Endothelial cell (in vitro differentiated cells): ENCODE measurements around the gene PTPA. TPM values are rescaled to one million over a fixed set of nuclear protein-coding genes. Genes with fewer than 3 reads are reported as not detected.
"Not testable (repeated sequence)": the region's sequence is repeated elsewhere in the genome, so short reads cannot be mapped to it uniquely, and the experiment has no call there.

ENCODE experiments used
- DNase-seq: peaks from one replicate; pipeline ENCODE4 v3.0.0; 2021; ENCODE audit warnings: low spot score
- H3K27ac Mint-ChIP-seq: one replicate; pipeline ENCODE4 v1.8.0; 2021; ENCODE audit warnings: mixed read lengths, inconsistent platforms; ENCODE audit not compliant: unreplicated experiment
- H3K27me3 Mint-ChIP-seq: one replicate; pipeline ENCODE4 v1.8.0; 2021; ENCODE audit warnings: mild to moderate bottlenecking, moderate library complexity, mixed read lengths, inconsistent platforms; ENCODE audit not compliant: unreplicated experiment
- H3K36me3 Mint-ChIP-seq: one replicate; pipeline ENCODE4 v1.8.0; 2021; ENCODE audit warnings: mild to moderate bottlenecking, low read depth, mixed read lengths, inconsistent platforms; ENCODE audit not compliant: unreplicated experiment
- H3K4me1 Mint-ChIP-seq: one replicate; pipeline ENCODE4 v1.8.0; 2021; ENCODE audit warnings: mild to moderate bottlenecking, mixed read lengths, inconsistent platforms; ENCODE audit not compliant: unreplicated experiment
- H3K4me3 Mint-ChIP-seq: one replicate; pipeline ENCODE4 v1.8.0; 2021; ENCODE audit warnings: mild to moderate bottlenecking, mixed read lengths, inconsistent platforms; ENCODE audit not compliant: unreplicated experiment
- H3K9me3 Mint-ChIP-seq: one replicate; pipeline ENCODE4 v1.8.0; 2021; ENCODE audit warnings: mixed read lengths, inconsistent platforms; ENCODE audit not compliant: unreplicated experiment
- total RNA-seq: library from RNA; stranded (reverse); fragmentation: NEBNext Ultra II Directional; extraction: Animal tissue kit (Norgen Biotek cat#: 25700); gene quantifications from one replicate; pipeline ENCODE4 v1.2.1, GENCODE V29; 2021; ENCODE audit not compliant: unreplicated experiment
- TF ChIP-seq, protein P1 (sequence below): fragments of 200-600 bp; sonication (generic); IDR thresholded peaks from one replicate; pipeline ENCODE4 v1.5.0; 2021; ENCODE audit warnings: antibody characterized with exemption; ENCODE audit not compliant: unreplicated experiment

Gene PTPA
- total RNA-seq, 1 donor from 2014 or later: 120 TPM

DNA sequence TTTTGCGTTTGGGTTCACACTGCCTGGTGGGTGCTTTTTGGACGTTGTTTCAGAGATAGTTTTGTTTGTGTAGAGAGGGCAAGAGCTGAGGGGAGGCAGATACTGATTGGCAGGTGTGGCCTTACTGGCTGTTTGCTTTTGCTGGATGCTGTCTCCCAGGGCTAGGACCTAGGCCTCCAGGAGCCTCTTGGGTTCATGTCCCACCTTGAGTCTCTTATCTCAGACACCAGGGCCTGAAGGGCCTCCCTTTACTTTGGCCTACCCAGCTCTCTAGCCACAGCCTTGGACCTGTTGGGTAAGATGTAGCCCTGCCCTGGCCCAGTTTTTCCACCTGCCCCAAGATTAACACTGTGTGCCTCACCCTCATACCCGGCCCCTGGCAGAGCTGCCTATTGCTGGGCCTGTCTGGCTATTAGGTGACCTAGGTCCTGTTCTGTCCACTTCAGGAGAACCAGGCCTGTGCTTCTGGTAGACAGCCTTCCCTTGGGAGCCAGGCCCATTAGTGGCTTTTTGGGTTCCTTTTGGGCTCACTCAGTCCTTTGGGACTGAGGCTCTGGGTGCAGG, 13.4 kb downstream of the PTPA start:
- Mint-ChIP-seq H3K4me1 (peaks cover 19% of the 10 kb centered on the region), H3K9me3 (no peaks in the 10 kb centered on the region), H3K36me3 (peaks cover 19% of the 10 kb centered on the region), H3K27ac (no peak overlapping the region), H3K4me3 (no peak overlapping the region), H3K27me3 (peaks cover 4% of the 10 kb centered on the region)
- no peak for DNase-seq
- TF ChIP-seq, protein P1, sequence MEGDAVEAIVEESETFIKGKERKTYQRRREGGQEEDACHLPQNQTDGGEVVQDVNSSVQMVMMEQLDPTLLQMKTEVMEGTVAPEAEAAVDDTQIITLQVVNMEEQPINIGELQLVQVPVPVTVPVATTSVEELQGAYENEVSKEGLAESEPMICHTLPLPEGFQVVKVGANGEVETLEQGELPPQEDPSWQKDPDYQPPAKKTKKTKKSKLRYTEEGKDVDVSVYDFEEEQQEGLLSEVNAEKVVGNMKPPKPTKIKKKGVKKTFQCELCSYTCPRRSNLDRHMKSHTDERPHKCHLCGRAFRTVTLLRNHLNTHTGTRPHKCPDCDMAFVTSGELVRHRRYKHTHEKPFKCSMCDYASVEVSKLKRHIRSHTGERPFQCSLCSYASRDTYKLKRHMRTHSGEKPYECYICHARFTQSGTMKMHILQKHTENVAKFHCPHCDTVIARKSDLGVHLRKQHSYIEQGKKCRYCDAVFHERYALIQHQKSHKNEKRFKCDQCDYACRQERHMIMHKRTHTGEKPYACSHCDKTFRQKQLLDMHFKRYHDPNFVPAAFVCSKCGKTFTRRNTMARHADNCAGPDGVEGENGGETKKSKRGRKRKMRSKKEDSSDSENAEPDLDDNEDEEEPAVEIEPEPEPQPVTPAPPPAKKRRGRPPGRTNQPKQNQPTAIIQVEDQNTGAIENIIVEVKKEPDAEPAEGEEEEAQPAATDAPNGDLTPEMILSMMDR: no peak

DNA sequence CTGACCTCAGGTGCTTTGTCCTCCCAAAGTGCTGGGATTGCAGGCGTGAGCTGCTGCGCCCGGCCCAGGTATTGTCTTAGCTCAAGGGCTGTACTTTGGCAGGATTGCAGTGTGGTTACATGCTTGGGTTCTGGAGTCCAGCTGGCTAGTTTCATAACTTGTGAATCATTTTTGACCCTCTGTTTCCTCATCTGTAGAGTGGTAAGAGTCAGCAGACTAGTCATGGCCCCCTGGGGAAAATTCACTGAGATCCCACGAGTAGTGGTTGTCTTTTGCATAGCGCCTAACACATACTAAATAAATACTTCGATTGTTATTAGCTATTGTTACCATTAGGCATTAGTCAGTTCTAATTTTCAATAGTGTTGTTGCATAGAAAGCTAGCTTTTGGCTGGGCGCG, 14.3 kb downstream of the PTPA start:
- H3K4me3 Mint-ChIP-seq: no peak overlapping the region
- peaks cover 19% of the 10 kb centered on the region for H3K36me3 Mint-ChIP-seq
- DNase-seq: no peak
- H3K27me3 Mint-ChIP-seq: peaks cover 4% of the 10 kb centered on the region
- TF ChIP-seq, protein P1: no peak
- H3K27ac Mint-ChIP-seq: no peak overlapping the region
- peaks cover 19% of the 10 kb centered on the region for H3K4me1 Mint-ChIP-seq
- no peaks in the 10 kb centered on the region for H3K9me3 Mint-ChIP-seq

DNA sequence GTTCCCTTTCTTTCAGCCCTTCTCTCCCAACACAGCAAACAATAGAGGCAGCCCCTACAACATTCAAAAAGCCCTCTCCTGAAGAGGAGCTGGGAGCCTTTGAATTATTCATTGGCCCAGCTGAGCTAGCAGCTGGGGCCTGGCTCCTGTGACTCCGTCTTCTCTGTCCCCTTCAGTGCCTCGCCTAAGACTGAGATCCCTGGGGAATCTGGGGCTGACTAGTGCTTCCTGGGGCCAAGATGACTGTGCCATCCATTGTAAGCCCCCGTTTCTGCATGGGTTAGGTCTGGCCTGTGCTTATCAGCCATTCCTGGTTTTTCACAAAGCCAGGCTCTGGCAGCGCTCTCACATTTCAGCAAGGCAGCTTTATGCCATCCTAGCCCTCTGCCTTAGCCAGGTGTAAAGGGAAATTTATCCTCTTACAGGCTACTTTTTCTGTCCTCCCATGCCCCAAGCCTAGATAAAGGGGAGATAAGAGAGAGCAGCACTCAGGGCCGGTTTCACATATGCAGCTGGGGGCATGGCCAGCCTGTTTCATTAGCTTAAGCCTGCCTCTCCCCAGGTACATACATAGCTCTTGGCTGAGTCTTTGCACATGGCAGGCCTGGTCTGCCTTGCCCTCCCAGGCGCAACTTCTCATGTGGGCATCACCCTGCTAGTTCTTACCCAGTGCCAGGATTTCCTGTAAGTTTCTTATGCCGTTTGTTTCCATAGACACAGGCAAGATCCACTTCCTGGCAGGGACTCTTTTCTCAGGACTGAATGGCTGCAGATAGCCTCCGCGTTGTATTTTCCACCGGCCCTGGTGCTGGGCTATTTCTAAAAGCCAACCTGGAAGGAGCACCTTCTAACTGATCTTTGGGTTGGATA, 15.8 kb downstream of the PTPA start:
- peaks cover 19% of the 10 kb centered on the region for H3K4me1 Mint-ChIP-seq
- peak overlapping the region; percentile 95 for H3K27ac Mint-ChIP-seq
- H3K9me3 Mint-ChIP-seq: no peaks in the 10 kb centered on the region
- DNase-seq: no peak
- H3K27me3 Mint-ChIP-seq: peaks cover 4% of the 10 kb centered on the region
- H3K4me3 Mint-ChIP-seq: peak overlapping the region; percentile 44
- peaks cover 12% of the 10 kb centered on the region for H3K36me3 Mint-ChIP-seq
- TF ChIP-seq, protein P1: no peak

DNA sequence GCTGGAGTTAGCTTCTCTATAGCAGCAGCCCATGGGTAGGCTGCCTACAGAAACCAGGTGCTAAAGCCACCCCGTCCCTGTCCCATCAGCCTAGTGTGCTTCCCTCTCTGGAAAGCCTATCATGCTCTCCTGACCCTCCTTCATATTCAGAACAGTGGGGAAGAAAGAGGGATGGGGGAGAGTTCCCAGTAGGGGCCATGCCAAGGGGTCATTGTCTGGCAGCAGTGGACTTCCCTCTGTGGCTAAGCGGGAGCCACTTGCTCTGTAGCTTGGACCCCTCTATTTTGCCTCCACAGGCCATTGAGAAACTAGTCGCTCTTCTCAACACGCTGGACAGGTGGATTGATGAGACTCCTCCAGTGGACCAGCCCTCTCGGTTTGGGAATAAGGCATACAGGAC, 17.5 kb downstream of the PTPA start:
- H3K4me1 Mint-ChIP-seq: peaks cover 19% of the 10 kb centered on the region
- no peak for DNase-seq
- H3K27me3 Mint-ChIP-seq: peaks cover 4% of the 10 kb centered on the region
- H3K9me3 Mint-ChIP-seq: no peaks in the 10 kb centered on the region
- TF ChIP-seq, protein P1: no peak
- H3K27ac Mint-ChIP-seq: peak overlapping the region; percentile 36
- peaks cover 12% of the 10 kb centered on the region for H3K36me3 Mint-ChIP-seq
- H3K4me3 Mint-ChIP-seq: no peak overlapping the region

DNA sequence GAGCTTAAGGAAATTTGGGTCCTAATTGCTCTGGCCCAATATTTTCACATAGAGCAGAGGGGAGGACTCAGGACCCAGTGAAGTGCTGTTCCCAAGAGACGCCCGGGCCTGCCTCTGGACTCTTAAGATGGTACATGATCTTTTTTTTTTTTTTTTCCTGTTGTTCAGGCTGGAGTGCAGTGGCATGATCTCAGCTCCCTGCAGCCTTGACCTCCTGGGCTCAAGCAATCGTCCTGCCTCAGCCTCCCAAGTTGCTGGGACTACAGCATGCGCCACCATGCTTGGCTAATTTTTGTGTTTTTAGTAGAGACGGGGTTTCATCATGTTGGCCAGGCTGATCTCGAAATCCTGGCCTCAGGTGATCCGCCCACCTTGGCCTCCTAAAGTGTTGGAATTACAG, 19.1 kb downstream of the PTPA start:
- H3K27me3 Mint-ChIP-seq, H3K9me3 Mint-ChIP-seq, H3K27ac Mint-ChIP-seq, H3K4me3 Mint-ChIP-seq, DNase-seq: not testable (repeated sequence)
- H3K4me1 Mint-ChIP-seq: peaks cover 19% of the 10 kb centered on the region
- peaks cover 16% of the 10 kb centered on the region for H3K36me3 Mint-ChIP-seq
